Measurements from ENCODE around the gene LYSMD1. TPM values are rescaled to one million over a fixed set of nuclear protein-coding genes. Genes with fewer than 3 reads are reported as not detected.

The LYSMD1 gene
- total RNA-seq, 1 experiment from 2014 or later = 17.5 TPM

DNA sequence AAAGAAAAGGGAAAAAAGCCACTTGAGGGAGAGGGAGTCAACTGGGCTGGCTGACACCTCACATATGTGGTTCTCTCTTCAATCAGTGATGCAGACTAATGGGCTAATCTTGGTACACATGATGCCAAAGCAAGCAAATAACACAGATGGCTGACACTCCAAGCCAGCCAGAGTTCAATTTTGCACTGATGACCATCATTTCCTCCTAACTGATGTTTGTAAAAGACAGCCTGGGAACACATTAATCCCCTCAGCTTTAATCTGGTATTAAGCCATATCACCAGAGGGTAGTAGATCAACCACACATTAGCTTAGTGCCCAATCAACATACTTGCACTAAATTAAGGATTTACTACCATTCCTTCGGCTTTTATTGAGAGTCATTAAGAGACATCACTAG, 21.5 kb upstream of the LYSMD1 start:
- no peak for DNase-seq (ENCODE audit: low read depth)
- in situ Hi-C loops (cut with HindIII; ENCODE audit: low pct_unique_long_range_greater_than_20kb, low sequenced_read_pairs) = no loop called here

DNA sequence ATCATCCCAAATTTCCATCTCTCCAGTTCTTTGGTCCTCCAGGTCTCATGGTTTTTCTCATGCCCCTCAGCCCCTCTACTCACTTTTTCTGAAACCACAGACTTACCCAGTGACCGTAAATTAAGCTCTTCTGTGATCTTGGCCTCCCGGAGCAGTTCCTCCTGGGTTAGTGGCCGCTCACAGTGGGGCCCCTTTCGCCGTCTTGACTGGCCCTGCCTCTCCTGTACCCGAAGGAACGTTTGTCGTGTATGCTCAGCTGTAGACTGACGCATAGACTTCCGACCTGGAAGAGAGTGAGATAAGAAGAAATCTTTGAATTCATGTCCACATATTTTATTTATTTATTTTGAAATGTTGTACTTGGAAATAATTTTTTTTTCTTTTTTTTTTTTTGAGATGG, 18.5 kb upstream of the LYSMD1 start:
- no peak for DNase-seq (ENCODE audit: low read depth)
- in situ Hi-C loops (cut with HindIII; ENCODE audit: low pct_unique_long_range_greater_than_20kb, low sequenced_read_pairs) = no loop called here

DNA sequence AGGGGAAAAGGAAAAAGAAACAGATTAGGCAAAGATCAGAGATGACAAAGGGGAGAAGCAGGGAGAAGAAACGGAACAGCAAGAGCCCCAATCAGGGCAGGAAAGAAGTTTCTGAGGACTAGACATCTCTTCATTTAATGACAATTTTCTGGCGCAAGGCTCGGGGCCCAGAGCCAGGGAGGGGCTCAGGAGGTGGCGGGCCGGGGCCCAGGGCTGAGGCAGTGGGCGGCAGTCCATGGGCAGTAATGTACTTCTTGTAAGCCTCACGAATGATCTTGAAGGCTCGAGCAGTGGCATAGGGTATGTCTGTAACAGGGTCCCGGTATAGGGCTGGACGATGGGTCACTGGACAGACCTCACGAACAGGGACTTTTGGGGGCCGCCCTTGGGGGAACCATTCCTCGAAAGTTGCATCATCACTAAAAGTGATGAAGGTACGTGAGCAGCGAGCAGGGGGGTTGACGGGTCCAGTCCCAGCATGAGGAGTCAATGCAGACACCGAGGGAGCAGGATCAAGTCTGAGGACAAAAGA, 10.9 kb upstream of the LYSMD1 start:
- DNase-seq (ENCODE audit: low read depth) = no peak
- in situ Hi-C loops (cut with HindIII; ENCODE audit: low pct_unique_long_range_greater_than_20kb, low sequenced_read_pairs) = no loop called here

DNA sequence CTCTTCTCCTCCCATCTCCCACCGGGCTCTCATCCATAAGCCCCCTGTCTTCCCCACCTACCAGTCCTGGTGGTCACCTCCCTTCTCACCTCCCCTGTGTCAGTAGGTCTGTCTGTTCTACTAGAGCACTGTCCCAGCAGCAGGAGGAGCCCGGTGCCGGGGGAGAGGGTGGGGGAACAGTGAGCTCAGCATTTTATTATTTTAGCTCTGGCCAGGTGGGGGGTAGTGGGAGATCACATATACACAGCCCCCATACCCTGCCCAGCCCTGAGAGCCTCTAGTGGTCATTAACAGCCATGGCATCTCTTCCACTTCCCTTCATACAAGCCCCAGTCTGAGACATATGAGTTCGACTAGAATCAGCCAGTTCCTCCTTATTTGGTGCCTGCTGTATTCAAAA, 10.2 kb upstream of the LYSMD1 start, which contains the start of gene TMOD4:
TSS of gene TMOD4 (minus strand) at position 119 of the 400 bp plus-strand sequence. CDS start 1,106 bp downstream, outside the sequence.
- in situ Hi-C loops (cut with HindIII; ENCODE audit: low pct_unique_long_range_greater_than_20kb, low sequenced_read_pairs) = no loop called here

DNA sequence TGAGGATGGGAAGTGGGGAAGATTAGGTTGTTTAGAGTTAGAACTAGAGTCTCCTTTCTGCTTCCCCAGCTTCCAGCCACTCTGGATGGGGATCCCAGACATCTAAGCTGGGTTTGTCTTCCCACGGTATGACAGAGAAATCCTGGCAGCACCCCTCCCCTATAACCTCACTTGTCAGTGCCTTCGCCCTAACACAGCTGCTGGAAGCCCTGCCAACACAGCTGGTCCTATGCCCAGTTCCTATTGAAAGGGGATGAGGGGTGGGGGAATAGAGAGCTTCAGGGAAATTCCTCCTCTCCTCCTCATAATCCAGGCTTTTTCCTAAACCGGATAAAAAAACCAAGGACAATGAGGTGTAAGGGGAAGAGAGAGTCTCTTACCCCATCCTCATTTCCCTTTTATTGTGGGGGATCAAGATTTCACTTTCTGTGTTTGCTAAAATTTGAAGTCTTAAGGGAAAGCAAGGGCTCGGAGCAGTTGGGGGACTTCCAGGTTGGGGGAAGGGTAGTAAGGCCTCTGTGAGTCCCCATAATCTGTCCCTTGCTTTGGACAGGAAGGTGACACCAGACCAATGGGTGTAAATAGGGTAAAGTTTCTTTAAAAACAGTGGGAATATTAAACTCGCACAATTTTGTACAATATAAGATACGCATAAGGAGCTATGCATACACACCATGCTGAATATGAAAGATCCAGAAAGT, 9.5 kb upstream of the LYSMD1 start:
- DNase-seq (ENCODE audit: low read depth) = no peak
- in situ Hi-C loops (cut with HindIII; ENCODE audit: low pct_unique_long_range_greater_than_20kb, low sequenced_read_pairs) = no loop called here

More for the DNA sequence above, 10.2 kb upstream of the LYSMD1 start, which contains the start of gene TMOD4:
- no peak for DNase-seq (ENCODE audit: low read depth)

DNA sequence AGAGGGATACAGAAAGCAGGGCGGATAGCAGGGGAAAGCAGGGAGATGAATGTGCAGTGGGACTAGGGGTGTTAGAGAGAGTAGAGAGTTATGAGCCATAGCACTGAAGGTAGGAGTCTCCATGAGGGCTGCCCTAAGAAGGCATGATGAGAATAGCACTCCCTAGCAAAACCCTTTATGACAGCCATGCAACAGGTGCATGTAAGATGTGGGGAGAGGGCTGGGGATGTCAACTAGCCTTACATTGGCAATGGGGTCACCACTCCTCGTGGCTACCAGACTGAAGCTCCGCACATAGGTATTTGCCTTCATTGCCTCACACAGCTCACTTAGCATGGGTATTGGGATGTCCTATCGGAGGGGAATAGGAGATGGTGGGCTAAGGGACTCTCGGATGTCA, 5.5 kb upstream of the LYSMD1 start:
- in situ Hi-C loops (cut with HindIII; ENCODE audit: low pct_unique_long_range_greater_than_20kb, low sequenced_read_pairs) = no loop called here
- no peak for DNase-seq (ENCODE audit: low read depth)

DNA sequence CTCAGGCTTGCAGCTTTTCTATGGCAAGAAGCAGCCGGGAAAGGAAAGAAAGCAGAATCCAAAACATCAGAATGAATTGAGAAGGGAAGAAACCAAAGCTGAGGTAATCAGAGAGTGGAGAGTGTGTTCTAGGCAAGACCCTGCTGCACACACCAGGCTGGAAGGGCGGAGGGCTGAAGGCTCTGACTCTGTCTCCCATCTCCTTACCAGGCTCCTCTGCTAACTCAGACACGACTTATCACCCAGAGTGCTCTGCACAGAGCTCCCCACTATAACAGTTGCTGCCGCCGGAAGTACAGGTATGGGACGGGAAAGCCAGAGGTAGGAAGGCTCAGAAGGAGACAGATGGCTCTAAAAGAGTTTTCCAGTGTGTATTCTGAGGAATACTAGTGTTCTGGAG, 1.4 kb upstream of the LYSMD1 start:
- no peak for DNase-seq (ENCODE audit: low read depth)
- in situ Hi-C loops (cut with HindIII; ENCODE audit: low pct_unique_long_range_greater_than_20kb, low sequenced_read_pairs) = no loop called here

DNA sequence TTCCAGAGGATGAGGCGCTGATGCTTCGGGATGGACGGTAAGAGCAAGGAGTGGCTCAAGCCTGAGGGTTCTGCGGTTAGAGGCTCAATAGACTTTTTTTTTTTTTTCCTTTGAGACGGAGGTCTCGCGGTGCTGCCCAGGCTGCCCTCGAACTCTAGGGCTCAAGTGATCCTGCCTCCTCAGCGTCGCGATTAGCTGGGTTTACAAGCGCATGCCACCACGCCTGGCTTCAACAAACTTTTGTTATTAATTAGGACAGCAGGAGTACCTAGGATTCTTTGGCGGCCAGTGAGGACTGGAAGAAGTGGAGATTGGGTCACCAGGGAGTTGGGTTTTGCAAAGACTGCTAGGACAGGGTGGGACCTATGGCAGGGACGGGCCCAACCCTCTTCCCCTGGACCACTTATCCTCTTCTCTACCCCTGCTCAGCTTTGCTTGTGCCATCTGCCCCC, 829 bp upstream of the LYSMD1 start:
- DNase-seq (ENCODE audit: low read depth) = peak; percentile 33
- in situ Hi-C loops (cut with HindIII; ENCODE audit: low pct_unique_long_range_greater_than_20kb, low sequenced_read_pairs) = no loop called here

DNA sequence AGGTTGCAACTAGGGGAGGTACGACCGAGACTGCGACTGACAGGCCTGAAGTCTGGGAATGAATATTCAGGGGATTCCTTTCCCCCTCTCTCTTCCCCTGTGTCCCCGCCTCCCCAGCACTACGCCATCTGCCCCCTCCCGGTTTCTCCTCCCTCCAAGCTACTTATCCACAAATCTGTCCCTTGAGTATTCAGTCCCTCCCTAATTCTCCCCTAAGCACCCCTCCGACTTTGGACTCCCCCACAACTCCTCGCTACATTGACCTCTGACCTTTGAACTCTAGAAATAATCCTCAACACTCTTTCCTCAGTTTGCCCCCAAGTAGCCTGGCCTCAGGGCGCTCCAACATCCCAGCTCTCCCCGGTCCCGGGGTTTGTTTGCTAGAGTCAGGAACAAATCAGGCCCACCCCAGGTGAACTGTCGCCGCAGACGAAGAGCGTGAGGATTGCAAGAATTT, 393 bp downstream of the LYSMD1 start:
- in situ Hi-C loops (cut with HindIII; ENCODE audit: low pct_unique_long_range_greater_than_20kb, low sequenced_read_pairs) = no loop called here
- no peak for DNase-seq (ENCODE audit: low read depth)

DNA sequence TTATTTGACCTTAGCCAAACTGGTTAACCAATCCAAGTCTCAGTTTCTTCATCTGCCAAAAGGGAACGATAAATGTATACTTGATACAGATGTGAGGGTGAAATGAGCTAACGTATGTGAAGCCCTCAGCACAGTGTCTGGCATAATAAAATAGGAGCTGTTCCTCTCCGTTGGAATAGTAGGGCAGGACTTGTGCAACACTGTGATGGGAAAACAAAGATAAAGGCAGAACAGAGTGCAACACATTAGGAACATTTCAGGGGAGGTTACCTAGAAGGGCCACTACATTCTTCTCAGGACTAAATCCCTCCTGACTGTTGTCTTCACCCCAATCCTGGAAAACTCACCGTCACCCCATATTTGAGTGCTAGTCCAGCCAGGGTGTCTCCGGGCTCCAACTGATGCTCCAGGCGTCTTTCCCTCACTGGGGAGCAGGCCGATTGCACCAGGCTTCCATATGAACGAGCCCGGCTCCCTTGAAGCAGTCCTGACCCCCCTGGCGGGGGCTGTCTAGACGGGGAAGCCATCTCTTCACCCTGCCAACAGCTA, 896 bp downstream of the LYSMD1 start:
- in situ Hi-C loops (cut with HindIII; ENCODE audit: low pct_unique_long_range_greater_than_20kb, low sequenced_read_pairs) = no loop called here

DNA sequence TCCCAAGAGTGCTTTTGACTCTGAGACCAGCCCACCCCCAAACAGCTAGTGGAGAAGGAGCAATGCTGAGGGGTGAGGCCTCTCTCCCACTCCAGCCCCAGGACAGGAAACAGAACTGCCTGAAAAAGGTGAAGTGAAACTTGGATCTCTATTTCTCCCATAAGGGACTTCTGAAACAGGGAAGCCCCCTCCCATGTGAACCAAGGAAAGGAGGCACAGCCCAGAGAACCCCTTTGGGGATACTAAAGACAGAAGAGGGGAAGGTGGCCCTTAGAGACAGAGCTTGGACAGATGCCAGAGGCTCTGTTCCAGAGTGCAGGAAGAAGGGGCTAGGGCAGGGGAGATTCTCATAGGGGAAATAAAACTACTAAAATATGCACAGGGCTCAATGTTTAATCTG, 6.3 kb downstream of the LYSMD1 start:
- DNase-seq (ENCODE audit: low read depth) = no peak
- in situ Hi-C loops (cut with HindIII; ENCODE audit: low pct_unique_long_range_greater_than_20kb, low sequenced_read_pairs) = no loop called here

More for the DNA sequence above, 896 bp downstream of the LYSMD1 start:
- no peak for DNase-seq (ENCODE audit: low read depth)

DNA sequence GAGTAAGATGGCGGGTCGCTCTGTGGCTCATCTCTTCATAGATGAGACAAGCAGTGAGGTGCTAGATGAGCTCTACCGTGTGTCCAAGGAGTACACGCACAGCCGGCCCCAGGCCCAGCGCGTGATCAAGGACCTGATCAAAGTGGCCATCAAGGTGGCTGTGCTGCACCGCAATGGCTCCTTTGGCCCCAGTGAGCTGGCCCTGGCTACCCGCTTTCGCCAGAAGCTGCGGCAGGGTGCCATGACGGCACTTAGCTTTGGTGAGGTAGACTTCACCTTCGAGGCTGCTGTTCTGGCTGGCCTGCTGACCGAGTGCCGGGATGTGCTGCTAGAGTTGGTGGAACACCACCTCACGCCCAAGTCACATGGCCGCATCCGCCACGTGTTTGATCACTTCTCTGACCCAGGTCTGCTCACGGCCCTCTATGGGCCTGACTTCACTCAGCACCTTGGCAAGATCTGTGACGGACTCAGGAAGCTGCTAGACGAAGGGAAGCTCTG, 6.9 kb downstream of the LYSMD1 start:
- no peak for DNase-seq (ENCODE audit: low read depth)
- in situ Hi-C loops (cut with HindIII; ENCODE audit: low pct_unique_long_range_greater_than_20kb, low sequenced_read_pairs) = no loop called here

DNA sequence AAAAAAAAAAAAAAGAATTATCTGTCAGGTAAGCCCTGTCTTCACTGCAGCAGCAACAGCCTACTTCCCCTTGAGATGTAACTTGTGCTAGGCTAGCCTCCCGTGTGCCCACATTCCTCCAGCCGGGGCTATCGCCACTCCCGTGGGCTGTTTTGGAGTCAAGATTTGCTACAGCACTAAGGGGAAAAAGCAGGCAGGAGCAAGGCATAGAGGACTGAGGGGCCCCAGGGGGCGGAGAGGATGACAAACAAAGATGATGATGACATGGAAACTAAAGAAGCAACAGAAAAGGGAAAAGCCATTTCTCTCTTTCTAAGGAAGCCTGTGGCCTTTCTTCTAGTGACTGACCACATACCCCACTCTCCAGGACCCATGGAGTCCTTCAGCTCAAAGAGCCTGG, 7.4 kb downstream of the LYSMD1 start:
- in situ Hi-C loops (cut with HindIII; ENCODE audit: low pct_unique_long_range_greater_than_20kb, low sequenced_read_pairs) = no loop called here
- DNase-seq (ENCODE audit: low read depth) = no peak

DNA sequence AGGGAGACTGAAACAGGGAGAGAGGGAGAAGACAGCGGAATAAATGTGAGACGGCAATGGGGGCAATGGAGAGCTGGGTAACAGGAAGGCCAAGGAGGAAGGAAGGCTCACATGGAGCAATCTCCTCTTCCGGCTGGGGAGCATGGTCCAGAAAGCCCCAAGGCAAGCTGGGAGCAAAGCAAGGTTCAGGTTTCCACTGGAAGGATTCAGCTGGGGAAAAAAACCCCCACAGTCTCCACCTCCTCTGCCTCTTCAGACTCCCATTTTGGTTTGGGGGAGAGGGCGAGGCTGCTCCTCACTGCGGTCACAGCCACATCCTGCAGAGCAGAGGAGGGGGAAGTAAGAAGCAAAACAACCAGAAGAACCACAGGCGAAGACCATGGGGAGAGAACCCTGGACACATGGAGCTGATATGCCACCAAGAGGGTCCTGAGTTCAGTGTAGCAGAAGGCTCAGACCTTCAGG, 8.6 kb downstream of the LYSMD1 start:
- no peak for DNase-seq (ENCODE audit: low read depth)
- in situ Hi-C loops (cut with HindIII; ENCODE audit: low pct_unique_long_range_greater_than_20kb, low sequenced_read_pairs) = no loop called here

DNA sequence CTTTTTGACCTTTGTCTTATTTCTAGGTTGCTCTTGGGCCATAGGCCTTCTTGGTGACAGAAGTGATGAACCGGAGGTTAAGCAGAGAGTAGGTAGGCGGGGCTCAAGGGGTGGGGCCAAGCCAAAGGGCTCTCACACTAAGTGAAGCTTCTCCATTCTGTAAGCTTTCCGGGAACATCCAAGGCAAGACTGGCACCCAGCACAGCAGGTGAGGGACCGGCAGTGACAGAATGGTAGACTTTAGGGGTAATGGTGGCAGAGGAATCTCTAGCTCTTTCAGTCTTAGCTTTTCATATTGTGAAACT, 9.2 kb downstream of the LYSMD1 start, which contains the start of gene TNFAIP8L2:
TSS of gene TNFAIP8L2 (plus strand) at position 135 of the 305 bp plus-strand sequence. CDS start 2,049 bp downstream, outside the sequence.
- in situ Hi-C loops (cut with HindIII; ENCODE audit: low pct_unique_long_range_greater_than_20kb, low sequenced_read_pairs) = no loop called here
- no peak for DNase-seq (ENCODE audit: low read depth)

DNA sequence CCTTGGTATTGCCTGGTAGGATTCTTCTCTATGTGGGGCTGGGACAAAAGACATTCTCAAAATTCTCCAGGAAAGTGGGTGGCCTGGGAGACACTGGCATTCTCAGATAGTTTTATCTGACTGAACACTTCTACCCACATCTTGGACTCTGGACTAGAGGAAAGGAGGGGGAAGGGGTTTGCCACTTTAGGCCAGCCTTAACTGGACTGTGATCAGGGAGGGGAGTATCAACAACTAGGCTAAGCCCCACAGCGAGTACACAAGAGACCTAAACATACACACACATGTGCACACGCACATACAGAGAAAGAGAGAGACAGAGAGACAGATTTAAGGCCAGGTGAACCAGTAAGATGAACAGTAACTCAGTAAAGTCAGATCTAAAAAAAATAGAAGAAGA, 18.0 kb downstream of the LYSMD1 start:
- no peak for DNase-seq (ENCODE audit: low read depth)
- in situ Hi-C loops (cut with HindIII; ENCODE audit: low pct_unique_long_range_greater_than_20kb, low sequenced_read_pairs) = no loop called here

DNA sequence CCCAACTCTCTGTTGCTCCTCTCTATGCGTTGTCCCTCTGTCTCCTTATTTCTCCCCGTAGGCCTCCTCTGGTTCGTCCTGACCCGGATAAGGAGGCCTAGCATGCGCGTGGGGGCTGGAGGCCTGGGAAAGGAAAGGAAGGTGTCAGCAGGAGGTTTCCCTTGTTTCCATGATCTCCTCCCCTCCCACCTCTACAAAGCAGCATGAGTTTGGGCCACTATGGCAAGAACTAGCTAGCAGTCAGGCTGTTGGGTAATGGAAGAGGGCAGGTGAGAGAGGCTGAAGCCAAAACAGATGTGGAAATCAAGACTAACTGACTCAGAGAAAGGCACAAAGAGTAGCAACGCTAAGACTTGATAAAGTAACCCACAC, 18.6 kb downstream of the LYSMD1 start:
- no peak for DNase-seq (ENCODE audit: low read depth)
- in situ Hi-C loops (cut with HindIII; ENCODE audit: low pct_unique_long_range_greater_than_20kb, low sequenced_read_pairs) = no loop called here

DNA sequence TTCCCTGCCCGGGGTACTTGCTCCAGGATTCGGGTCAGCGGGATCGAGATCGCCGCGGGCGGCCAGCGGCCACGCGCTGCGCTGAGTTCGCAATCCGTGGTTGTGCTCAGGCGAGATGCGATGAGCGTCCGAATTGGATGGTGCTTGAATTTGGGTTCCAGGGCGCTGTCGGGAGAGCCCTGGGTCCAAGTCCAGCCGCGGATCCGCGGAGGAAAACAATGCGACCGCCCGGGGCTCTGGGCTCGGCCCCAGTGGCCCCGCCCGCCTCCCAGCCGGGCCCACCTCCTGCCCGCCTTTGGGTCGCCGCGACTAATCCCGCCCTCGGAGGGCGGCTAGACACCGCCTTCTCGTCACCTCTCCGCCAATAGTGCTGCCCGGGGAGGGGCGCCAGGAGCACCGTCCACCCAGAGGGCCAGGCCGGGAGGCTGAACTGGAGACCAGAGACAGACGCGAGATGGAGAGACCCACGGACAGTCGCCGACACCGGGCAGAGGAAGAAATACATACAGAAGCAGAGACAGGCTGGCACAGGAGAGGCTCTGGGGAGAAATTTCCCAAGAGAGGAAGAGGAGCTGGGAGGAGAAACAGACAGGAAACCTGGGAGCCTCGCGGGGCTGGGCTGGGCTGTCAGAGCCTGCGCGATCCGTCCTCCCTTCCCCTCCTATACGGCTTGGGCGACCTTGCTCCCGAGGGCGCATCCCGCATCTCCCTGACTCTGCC, 19.1 kb downstream of the LYSMD1 start, which contains the start of gene SEMA6C:
TSS of gene SEMA6C (minus strand) at position 220 of the 720 bp plus-strand sequence. CDS start 4,010 bp downstream, outside the sequence.
- in situ Hi-C loops (cut with HindIII; ENCODE audit: low pct_unique_long_range_greater_than_20kb, low sequenced_read_pairs) = no loop called here
- DNase-seq (ENCODE audit: low read depth) = peak; percentile 87

DNA sequence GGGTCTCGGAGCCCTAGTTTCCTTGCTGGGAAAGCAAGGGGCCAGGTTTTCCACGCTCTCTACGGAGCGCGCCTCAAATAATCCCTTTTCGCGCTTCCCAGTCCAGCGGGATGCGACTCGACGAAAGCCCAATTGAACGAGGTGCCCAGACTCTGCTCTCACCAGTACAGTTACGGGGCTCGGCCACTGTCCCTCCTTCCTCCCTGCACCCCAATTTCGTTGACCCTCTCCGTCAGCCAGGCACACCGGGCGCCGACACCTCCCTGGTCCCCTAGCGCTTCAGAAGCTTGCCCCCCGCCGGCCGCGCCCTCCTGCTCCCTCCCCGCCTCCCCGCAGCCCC, 19.7 kb downstream of the LYSMD1 start:
- in situ Hi-C loops (cut with HindIII; ENCODE audit: low pct_unique_long_range_greater_than_20kb, low sequenced_read_pairs) = no loop called here
- DNase-seq (ENCODE audit: low read depth) = no peak

Data from Caki2 (cell line).